Putamen (tissue), 1 donor: ENCODE data around the gene WDR41.
"Not testable (repeated sequence)": the region's sequence is repeated elsewhere in the genome, so short reads cannot be mapped to it uniquely, and the experiment has no call there.

Experiments used
- DNase-seq: peaks from one replicate; pipeline ENCODE4 v3.0.0-alpha.2; 2016; ENCODE audit warnings: low spot score

Gene WDR41

GRCh38 chr5:77402796-77403195 lies 89.3 kb downstream of the WDR41 start:
- no peak for DNase-seq

- DNase-seq: no peak
These were observed 91.5 kb downstream of the WDR41 start for GRCh38 chr5:77400645-77401044.

GRCh38 chr5:77398896-77399295 lies 93.2 kb downstream of the WDR41 start:
- DNase-seq: no peak

- no peak for DNase-seq
These were observed 93.7 kb downstream of the WDR41 start for GRCh38 chr5:77398458-77398857.

GRCh38 chr5:77397686-77398292 lies 94.3 kb downstream of the WDR41 start:
- no peak for DNase-seq

- no peak for DNase-seq
These were observed 96.1 kb downstream of the WDR41 start for GRCh38 chr5:77396017-77396416.

- no peak for DNase-seq
These were observed 97.9 kb downstream of the WDR41 start for GRCh38 chr5:77394064-77394715.

GRCh38 chr5:77391240-77391765 lies 100.8 kb downstream of the WDR41 start:
- DNase-seq: no peak

- DNase-seq: no peak
These were observed 101.3 kb downstream of the WDR41 start for GRCh38 chr5:77390795-77391194.

- no peak for DNase-seq
These were observed 101.9 kb downstream of the WDR41 start for GRCh38 chr5:77390221-77390620.

- no peak for DNase-seq
These were observed 102.4 kb downstream of the WDR41 start for GRCh38 chr5:77389746-77390145.

- DNase-seq: not testable (repeated sequence)
These were observed 105.8 kb downstream of the WDR41 start for GRCh38 chr5:77386340-77386739.

- not testable (repeated sequence) for DNase-seq
These were observed 108.8 kb downstream of the WDR41 start for GRCh38 chr5:77383336-77383735.
